GM21723 (cell line): ENCODE measurements around the gene COL23A1.
"Not testable (repeated sequence)": the region's sequence is repeated elsewhere in the genome, so short reads cannot be mapped to it uniquely, and the experiment has no call there.

Experiments used
- ATAC-seq: cut with Tn5 transposase; IDR thresholded peaks from one replicate; pipeline ENCODE4 v1.9.1; 2021; ENCODE audit warnings: mild to moderate bottlenecking, moderate library complexity; ENCODE audit not compliant: unreplicated experiment

Gene COL23A1

GRCh38 chr5:178515776-178516503 lies 74.3 kb downstream of the COL23A1 start:
- no peak for ATAC-seq

- no peak for ATAC-seq
Measured at GRCh38 chr5:178514851-178515418, 75.3 kb downstream of the COL23A1 start.

GRCh38 chr5:178511172-178511571 lies 79.0 kb downstream of the COL23A1 start:
- ATAC-seq, result no peak

DNA sequence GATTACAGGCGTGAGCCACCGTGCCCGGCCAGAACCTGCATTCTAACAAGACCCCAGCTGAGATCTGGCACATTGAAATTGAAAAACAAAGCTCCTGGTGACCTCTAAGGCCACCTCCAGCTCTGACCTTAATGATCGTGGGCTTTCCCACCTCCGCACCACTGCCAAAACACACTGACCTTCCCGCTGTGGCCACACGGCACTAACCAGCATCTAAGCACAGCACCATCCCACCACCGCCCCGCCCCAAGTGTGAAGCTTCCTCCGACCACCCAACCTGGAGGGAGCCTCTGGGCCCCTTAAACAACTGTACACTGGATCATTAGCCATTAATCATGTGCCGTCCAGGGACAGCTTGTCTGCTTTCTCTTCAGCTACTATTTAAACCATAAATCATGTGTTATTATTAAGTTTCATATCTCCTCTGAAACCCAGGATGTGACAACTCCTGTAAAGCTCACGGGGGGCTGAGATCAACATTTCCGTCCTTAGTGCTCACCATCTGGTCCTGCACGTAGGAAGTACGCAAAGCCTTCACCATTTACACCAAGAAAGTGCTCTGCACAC lies 80.6 kb downstream of the COL23A1 start:
- ATAC-seq, result no peak

DNA sequence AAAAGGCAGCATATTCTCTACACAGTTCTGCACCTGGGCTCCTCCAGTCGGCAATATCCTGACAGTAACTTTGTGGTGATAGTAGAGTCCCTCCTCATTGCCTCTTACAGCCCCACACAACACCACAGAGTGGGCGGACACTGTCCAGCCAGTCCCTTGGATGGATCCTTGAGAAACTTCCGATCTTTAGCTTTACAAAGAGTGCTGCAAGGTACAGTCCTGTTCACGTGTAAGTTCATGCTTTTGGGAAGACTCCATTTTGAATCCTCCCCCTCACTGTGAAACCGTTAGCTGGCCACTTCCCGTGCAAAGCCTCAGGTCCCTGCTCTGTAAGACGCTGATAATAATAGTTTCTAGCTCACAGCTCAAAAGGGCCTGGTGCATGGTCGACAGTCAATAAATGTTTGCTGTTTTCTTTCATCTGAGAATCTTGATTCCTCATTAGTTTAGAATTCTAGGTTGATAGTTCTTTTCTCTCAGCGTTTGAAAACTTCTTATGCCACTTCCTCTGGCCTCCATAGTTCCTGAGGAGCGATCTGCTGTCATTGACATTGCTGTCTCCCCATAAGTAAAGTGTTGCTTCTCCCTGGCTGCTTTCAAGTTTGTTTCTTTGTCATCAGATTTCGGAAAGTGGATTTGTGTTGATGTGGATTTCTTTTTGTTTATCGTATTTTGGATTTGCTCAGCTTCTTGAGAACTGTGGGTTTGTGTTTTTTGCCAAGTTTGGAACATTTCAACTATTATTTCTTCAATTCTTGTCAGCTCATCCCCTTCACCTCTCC lies 82.9 kb downstream of the COL23A1 start:
- no peak for ATAC-seq

GRCh38 chr5:178505639-178506407 lies 84.4 kb downstream of the COL23A1 start:
- no peak for ATAC-seq

DNA sequence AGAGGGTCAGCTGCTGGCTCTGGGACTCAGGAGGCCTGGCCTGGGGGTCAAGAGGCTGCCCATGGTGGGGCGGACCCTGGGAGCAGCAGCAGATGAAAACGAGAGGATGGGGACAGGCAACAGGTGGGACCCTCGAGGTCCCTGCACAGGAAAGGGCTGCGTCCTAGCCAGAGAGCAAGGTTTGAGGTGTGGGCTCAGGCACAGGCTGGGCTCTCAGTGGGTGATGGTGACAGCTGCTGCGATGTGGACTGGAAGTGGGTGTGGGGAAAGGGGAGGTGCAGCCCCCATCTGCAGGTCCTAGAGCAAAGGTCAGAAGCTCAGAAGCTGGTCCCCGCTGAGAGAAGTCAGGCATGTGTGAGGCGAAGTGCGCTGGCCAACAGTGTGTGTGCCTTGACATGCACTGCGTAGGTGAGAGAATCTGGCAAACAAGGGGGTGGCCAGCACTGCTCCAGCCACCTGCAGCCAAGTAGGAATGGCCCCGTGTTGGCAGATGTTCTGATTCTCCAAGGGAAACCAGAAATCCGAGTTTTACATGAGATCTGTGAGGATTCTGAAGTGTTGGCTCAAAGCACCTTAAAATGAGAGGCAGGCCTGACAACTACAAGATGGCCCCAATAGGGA lies 85.7 kb downstream of the COL23A1 start:
- no peak for ATAC-seq

DNA sequence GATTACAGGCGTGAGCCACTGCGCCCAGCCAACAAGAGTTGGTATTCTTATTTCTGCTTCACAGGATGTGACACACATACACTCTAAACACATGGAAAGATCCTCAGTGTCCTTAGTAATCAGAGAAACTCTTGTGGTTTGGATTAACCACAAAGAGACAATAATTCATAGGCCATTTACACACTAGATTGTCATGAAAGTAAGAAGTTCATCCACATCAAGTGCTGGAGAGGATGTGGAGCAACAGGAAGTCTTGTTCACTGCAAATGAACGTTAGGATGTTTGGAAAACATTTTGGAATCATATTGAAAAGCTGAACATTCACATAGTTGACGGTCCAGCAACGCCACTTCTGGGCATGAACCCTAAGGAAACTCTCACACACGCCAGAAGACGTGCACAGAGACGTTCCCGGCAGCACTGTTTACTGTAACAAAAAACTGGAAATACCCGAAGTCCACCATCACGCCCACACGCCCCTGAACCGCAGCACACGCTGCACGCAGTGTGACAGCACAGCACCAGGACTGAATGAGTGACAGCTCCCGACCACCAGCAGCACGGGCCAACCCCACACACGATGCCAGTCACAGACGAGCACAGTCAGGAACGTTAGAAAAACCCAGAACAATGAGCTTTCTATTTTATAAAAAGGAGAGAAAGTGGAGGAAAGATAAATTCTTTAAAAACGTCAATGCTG lies 87.6 kb downstream of the COL23A1 start:
- no peak for ATAC-seq

GRCh38 chr5:178499352-178499751 lies 90.8 kb downstream of the COL23A1 start:
- ATAC-seq, result no peak

GRCh38 chr5:178496642-178497041 lies 93.6 kb downstream of the COL23A1 start:
- ATAC-seq, result no peak

DNA sequence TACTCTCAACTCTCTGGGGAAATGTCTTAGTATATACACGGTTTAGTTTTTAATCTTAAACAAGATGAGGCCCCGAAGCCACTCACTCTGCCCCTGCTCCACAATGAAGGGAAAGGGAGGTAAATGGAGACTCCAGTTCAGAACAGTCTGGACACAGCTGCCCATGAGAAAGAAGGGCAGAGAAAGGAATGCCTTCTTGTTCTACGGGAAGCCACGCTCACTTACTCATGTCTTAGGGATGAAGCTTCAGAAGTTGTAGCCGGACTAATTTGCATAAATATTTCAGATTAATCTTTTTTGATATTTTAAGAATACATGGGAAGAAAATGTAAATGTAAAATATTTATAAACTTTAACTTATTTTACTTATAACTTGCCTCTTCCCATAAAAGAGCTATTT lies 94.0 kb downstream of the COL23A1 start:
- ATAC-seq, result no peak

DNA sequence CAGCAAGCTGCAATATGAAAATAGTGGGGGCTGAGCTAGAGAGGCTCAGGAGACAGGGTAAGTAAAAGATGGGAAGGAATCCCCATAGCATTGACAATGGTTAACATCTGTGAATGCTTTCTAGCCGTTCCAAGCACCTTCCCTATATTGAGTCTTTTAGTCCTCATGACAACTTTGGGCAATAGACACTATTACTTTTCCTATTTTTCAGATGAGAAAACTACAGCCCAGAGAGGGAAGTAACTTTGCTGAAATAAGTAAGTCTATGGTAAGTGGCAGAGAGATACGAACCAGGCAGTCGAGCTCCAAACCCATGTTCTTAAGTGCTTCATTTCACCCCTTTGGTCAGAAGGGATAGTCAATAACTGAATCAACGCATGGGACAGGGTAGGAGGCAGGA lies 94.5 kb downstream of the COL23A1 start:
- no peak for ATAC-seq

- no peak for ATAC-seq
Measured at GRCh38 chr5:178492278-178492677, 97.9 kb downstream of the COL23A1 start.

DNA sequence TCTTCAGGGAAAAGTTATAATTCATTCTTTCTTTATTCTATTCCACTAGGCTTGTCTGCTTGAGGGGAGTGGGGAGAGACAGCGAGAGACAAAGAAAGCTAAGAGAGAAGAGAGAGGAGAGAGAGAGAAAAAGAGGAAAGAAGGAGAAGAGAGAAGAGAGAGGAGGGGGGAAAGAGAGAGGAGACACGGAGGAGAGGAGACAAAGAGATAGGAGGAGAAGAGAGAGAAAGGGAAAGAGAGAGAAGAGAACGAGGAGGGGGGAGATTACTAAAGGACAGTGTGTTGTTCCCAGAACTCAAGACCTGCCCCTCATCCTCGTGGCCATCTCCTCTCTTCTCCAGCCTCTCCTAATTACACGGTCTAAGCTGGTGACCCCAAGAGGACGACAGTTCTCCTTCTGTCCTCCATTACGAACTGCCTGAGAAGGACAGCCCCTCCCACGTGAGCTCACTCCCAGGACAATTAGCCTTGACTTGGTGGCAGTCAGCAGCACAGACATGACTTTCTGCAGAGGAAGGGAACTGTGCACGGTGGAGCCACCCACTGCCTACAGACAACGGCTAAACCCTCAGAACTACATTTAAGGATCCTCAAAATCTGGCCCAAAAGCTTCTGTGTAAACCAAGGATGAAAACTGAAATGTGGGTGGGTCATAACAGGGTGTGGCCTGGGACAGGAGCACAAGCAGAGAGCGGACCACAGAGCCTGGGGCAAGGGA lies 99.1 kb downstream of the COL23A1 start:
- no peak for ATAC-seq

GRCh38 chr5:178489271-178489976 lies 100.8 kb downstream of the COL23A1 start:
- no peak for ATAC-seq

DNA sequence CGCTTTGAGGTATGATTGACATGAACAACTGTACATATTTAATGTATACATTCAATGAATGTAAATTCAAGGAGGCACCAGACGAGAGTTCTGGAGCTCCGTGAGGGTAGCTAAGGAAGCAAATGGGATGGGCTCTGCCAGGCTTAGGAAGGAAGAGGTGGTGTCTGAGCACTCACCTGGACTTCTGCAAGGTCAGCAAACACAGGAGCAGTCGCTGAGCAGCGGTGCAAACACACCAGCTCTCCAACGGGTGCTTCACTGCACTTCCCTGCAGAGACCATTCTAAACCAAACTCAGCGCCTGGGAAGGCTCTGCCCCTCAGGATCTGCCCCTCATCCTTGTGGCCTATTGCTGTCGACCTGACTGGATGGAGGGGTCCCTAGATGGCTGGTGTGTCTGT lies 101.5 kb downstream of the COL23A1 start:
- ATAC-seq, result no peak

GRCh38 chr5:178487911-178488600 lies 102.1 kb downstream of the COL23A1 start:
- ATAC-seq, result no peak

- ATAC-seq, result not testable (repeated sequence)
Measured at GRCh38 chr5:178486878-178487512, 103.2 kb downstream of the COL23A1 start.
